ENCODE measurements around the gene WTIP.

The WTIP gene

GRCh38 chr19:34482380-34483250 is 1.1 kb downstream of the WTIP start:
- no peak for TF ChIP-seq CTCF (IDR thresholded peaks at IDR 0.05; ENCODE audit: low read depth, low read length)
- DNase-seq (ENCODE audit: extremely low read depth, low read depth) = no peak

- TF ChIP-seq CTCF (IDR thresholded peaks at IDR 0.05; ENCODE audit: low read depth, low read length) = no peak
- DNase-seq (ENCODE audit: extremely low read depth, low read depth) = no peak
Measured at GRCh38 chr19:34484328-34484727, 2.8 kb downstream of the WTIP start.

GRCh38 chr19:34485831-34486230 is 4.3 kb downstream of the WTIP start:
- no peak for DNase-seq (ENCODE audit: extremely low read depth, low read depth)

GRCh38 chr19:34487651-34488051 is 6.1 kb downstream of the WTIP start:
- no peak for TF ChIP-seq CTCF (IDR thresholded peaks at IDR 0.05; ENCODE audit: low read depth, low read length)

More at GRCh38 chr19:34485831-34486230, 4.3 kb downstream of the WTIP start:
- TF ChIP-seq CTCF (IDR thresholded peaks at IDR 0.05; ENCODE audit: low read depth, low read length) = no peak

GRCh38 chr19:34489175-34489574 is 7.6 kb downstream of the WTIP start:
- no peak for TF ChIP-seq CTCF (IDR thresholded peaks at IDR 0.05; ENCODE audit: low read depth, low read length)
- no peak for DNase-seq (ENCODE audit: extremely low read depth, low read depth)

More at GRCh38 chr19:34487651-34488051, 6.1 kb downstream of the WTIP start:
- no peak for DNase-seq (ENCODE audit: extremely low read depth, low read depth)

GRCh38 chr19:34490141-34490766 is 8.7 kb downstream of the WTIP start:
- no peak for DNase-seq (ENCODE audit: extremely low read depth, low read depth)
- no peak for TF ChIP-seq CTCF (IDR thresholded peaks at IDR 0.05; ENCODE audit: low read depth, low read length)

- no peak for TF ChIP-seq CTCF (IDR thresholded peaks at IDR 0.05; ENCODE audit: low read depth, low read length)
- DNase-seq (ENCODE audit: extremely low read depth, low read depth) = no peak
Measured at GRCh38 chr19:34493038-34493648, 11.6 kb downstream of the WTIP start.
